HG03460 (cell line): Measurements from ENCODE around the gene ZNF773.
"Not testable (repeated sequence)": the region's sequence is repeated elsewhere in the genome, so short reads cannot be mapped to it uniquely, and the experiment has no call there.

Source experiments
- ATAC-seq: cut with Tn5 transposase; IDR thresholded peaks from one replicate; pipeline ENCODE4 v1.9.1; 2021; ENCODE audit not compliant: unreplicated experiment

Gene ZNF773

GRCh38 chr19:57499680-57500395 lies at the start of gene ZNF773:
TSS of gene ZNF773 (plus strand) at chr19:57499938. CDS start at chr19:57500081, 143 bp downstream.
- peak; percentile 98 for ATAC-seq

GRCh38 chr19:57452307-57452706 lies 47.4 kb upstream of the ZNF773 start:
- ATAC-seq: no peak

GRCh38 chr19:57465680-57466381 lies 33.9 kb upstream of the ZNF773 start:
- ATAC-seq: no peak

- ATAC-seq: no peak
These were observed 33.2 kb upstream of the ZNF773 start for GRCh38 chr19:57466489-57466888.

- no peak for ATAC-seq
These were observed 26.1 kb upstream of the ZNF773 start for GRCh38 chr19:57473646-57474045.

GRCh38 chr19:57477191-57478008 lies 22.3 kb upstream of the ZNF773 start, which contains the start of gene ZNF772:
TSS of gene ZNF772 (minus strand) at chr19:57477566. CDS start at chr19:57477309, 257 bp downstream.
- peak; percentile 99 for ATAC-seq

- ATAC-seq: peak; percentile 96
These were observed 12.1 kb upstream of the ZNF773 start, which contains the start of gene ZNF419 for GRCh38 chr19:57487477-57488298. TSS of gene ZNF419 (plus strand) at chr19:57487750. CDS start at chr19:57487951, 201 bp downstream.

- not testable (repeated sequence) for ATAC-seq
These were observed 11.5 kb upstream of the ZNF773 start for GRCh38 chr19:57488299-57488644.

- ATAC-seq: not testable (repeated sequence)
These were observed 432 bp upstream of the ZNF773 start for GRCh38 chr19:57499332-57499679.

GRCh38 chr19:57500400-57500799 lies 662 bp downstream of the ZNF773 start:
- not testable (repeated sequence) for ATAC-seq

GRCh38 chr19:57506163-57506562 lies 6.4 kb downstream of the ZNF773 start:
- ATAC-seq: no peak

- ATAC-seq: no peak
These were observed 11.7 kb downstream of the ZNF773 start for GRCh38 chr19:57511484-57511883.

GRCh38 chr19:57512845-57513244 lies 13.1 kb downstream of the ZNF773 start:
- ATAC-seq: no peak

GRCh38 chr19:57515255-57515654 lies 15.5 kb downstream of the ZNF773 start:
- ATAC-seq: no peak

- not testable (repeated sequence) for ATAC-seq
These were observed 18.3 kb downstream of the ZNF773 start for GRCh38 chr19:57518021-57518420.

- ATAC-seq: peak; percentile 98
These were observed 27.6 kb downstream of the ZNF773 start, which contains the start of gene ZNF549 for GRCh38 chr19:57527136-57527881. TSS of gene ZNF549 (plus strand) at chr19:57527356. CDS start at chr19:57527574, 218 bp downstream.

GRCh38 chr19:57537953-57538547 lies 38.3 kb downstream of the ZNF773 start:
- no peak for ATAC-seq

- no peak for ATAC-seq
These were observed 46.8 kb downstream of the ZNF773 start for GRCh38 chr19:57546513-57546912.

GRCh38 chr19:57552432-57552831 lies 52.7 kb downstream of the ZNF773 start:
- ATAC-seq: no peak
